IPS DF 6.9 (cell line): ENCODE results near the gene UBE2U.
"Not testable (repeated sequence)": the region's sequence is repeated elsewhere in the genome, so short reads cannot be mapped to it uniquely, and the experiment has no call there.

Experiments
- DNase-seq: peaks from one replicate; pipeline ENCODE4 v3.0.0-alpha.2; 2013; ENCODE audit warnings: low read depth, low spot score
- H3K27ac ChIP-seq: one replicate; pipeline ENCODE4 v1.5.1; 2013; ENCODE audit warnings: low read length, control low read depth
- H3K27me3 ChIP-seq: 2 replicates; pipeline ENCODE4 v1.6.1; 2013; ENCODE audit warnings: mild to moderate bottlenecking, low read length; ENCODE audit not compliant: control insufficient read depth, insufficient read depth
- H3K36me3 ChIP-seq: 2 replicates; pipeline ENCODE4 v1.6.1; 2013; ENCODE audit warnings: low read length; ENCODE audit not compliant: control insufficient read depth, insufficient read depth
- H3K4me1 ChIP-seq: 2 replicates; pipeline ENCODE4 v1.6.1; 2013; ENCODE audit warnings: low read length; ENCODE audit not compliant: control insufficient read depth, insufficient read depth
- H3K4me3 ChIP-seq: 2 replicates; pipeline ENCODE4 v1.5.1; 2013; ENCODE audit warnings: mild to moderate bottlenecking, low read length
- H3K9me3 ChIP-seq: 2 replicates; pipeline ENCODE4 v1.6.1; 2013; ENCODE audit warnings: low read length, inconsistent platforms; ENCODE audit not compliant: control insufficient read depth, insufficient read depth
- WGBS: extraction: QIAGEN DNeasy Blood & Tissue Kit; methylation state at CpG from one replicate; pipeline ENCODE4 v1.1.7; 2013; ENCODE audit warnings: mixed read lengths, missing lambda C conversion rate; ENCODE audit not compliant: insufficient read length, insufficient coverage; 5-methylcytosine and 5-hydroxymethylcytosine counted together

UBE2U gene

DNA sequence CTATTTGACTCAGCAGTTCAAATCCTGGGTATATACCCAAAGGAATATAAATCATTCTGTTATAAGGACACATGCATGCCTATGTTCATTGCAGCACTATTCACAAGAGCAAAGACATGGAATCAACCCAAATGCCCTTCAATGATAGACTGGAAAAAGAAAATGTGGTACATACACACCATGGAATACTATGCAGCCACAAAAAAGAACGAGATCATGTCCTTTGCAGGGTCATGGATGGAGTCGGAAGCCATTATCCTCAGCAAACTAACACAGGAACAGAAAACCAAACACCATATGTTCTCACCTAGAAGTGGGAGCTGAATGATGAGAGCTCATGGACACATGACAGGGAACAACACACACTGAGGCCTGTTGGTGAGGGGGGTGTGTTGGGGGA is 53.8 kb downstream of the UBE2U start:
- WGBS = no CpG with 5 or more reads among the region's 2 CpGs
- H3K4me3 ChIP-seq, H3K27me3 ChIP-seq, H3K4me1 ChIP-seq, H3K27ac ChIP-seq, H3K36me3 ChIP-seq, DNase-seq, H3K9me3 ChIP-seq: not testable (repeated sequence)

- no CpG with 5 or more reads among the region's 2 CpGs for WGBS
- H3K36me3 ChIP-seq, H3K9me3 ChIP-seq, H3K27ac ChIP-seq, H3K4me3 ChIP-seq, H3K4me1 ChIP-seq, DNase-seq, H3K27me3 ChIP-seq: not testable (repeated sequence)
Measured at GRCh38 chr1:64258444-64258843, 55.0 kb downstream of the UBE2U start.

DNA sequence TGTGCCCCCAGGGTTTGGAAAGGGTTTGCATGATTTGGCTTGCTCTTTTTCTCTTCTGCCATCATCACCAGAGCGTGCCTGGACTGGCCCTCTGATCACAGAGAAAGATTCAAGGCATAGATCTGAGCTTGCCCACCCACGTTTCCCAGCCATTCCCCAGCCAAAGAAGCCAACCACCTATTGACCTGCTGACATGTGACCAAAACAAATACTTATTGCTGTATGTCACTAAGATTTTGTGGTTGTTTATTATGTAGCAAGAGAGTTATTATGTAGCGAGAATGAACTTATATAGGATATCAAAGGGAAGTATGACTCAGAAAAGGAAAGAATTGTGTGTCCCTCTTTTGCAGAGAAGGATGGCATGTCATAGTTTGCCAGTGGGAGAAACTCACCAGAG is 59.9 kb downstream of the UBE2U start:
- Histone ChIP-seq H3K27me3 (no peaks in the 10 kb centered on the region), H3K36me3 (no peaks in the 10 kb centered on the region), H3K4me3 (no peak overlapping the region), H3K9me3 (no peaks in the 10 kb centered on the region), H3K27ac (no peak overlapping the region), H3K4me1 (no peaks in the 10 kb centered on the region)
- WGBS = 100% methylated on average over 1 of the region's 3 CpGs
- no peak for DNase-seq

DNA sequence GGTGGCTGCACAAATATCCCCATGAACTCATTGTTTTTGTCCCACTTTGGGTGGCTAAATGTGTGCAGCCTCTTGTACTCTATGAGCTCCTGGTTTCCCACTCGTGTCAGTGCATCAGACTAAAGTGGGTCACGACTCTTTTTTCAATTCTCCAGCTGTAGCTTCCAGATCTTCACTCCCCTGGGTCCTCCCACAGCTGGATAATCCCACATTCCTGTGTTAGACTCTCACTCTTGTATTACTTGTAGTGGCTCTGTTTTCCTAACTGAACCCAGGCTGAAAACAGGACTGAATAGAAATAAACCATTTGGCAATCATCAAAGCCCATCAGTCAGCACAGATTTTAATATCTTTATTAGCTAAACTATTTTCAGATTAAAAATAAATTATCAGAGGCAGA is 60.4 kb downstream of the UBE2U start:
- H3K4me1 ChIP-seq = no peaks in the 10 kb centered on the region
- H3K36me3 ChIP-seq = no peaks in the 10 kb centered on the region
- no peak overlapping the region for H3K27ac ChIP-seq
- H3K27me3 ChIP-seq = no peaks in the 10 kb centered on the region
- WGBS = no CpG with 5 or more reads among the region's 2 CpGs
- no peaks in the 10 kb centered on the region for H3K9me3 ChIP-seq
- H3K4me3 ChIP-seq = no peak overlapping the region
- no peak for DNase-seq

DNA sequence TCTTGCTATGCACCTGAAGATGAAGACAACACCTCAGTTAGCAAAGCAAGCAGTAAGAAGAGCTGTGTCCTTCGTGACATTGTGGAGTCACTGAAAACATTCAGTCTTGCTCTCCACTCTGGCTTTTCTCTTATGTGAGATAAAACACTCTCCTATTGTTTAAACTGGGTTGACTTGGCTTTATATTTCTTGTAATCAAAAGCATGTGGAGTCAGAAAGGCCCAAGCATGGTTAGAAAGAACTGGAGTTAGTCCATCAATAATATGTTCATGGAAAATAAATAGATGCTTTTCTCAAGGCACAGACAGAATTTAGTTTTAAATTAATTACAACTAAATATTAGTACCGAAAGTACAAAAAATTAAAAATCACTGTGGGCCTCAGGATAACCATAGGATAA is 61.7 kb downstream of the UBE2U start:
- Histone ChIP-seq H3K36me3 (no peaks in the 10 kb centered on the region), H3K4me1 (no peaks in the 10 kb centered on the region), H3K27ac (no peak overlapping the region), H3K27me3 (no peaks in the 10 kb centered on the region), H3K9me3 (no peaks in the 10 kb centered on the region), H3K4me3 (no peak overlapping the region)
- WGBS = no CpG with 5 or more reads among the region's 2 CpGs
- DNase-seq = no peak

- H3K27ac ChIP-seq = no peak overlapping the region
Measured at GRCh38 chr1:64266991-64267390, 63.6 kb downstream of the UBE2U start.

GRCh38 chr1:64268653-64269557 is 65.5 kb downstream of the UBE2U start:
- no peak overlapping the region for H3K27ac ChIP-seq

More at GRCh38 chr1:64266991-64267390, 63.6 kb downstream of the UBE2U start:
- H3K27me3 ChIP-seq = no peaks in the 10 kb centered on the region
- H3K9me3 ChIP-seq = no peaks in the 10 kb centered on the region
- WGBS = no CpG with 5 or more reads among the region's 2 CpGs
- H3K4me1 ChIP-seq = no peaks in the 10 kb centered on the region
- DNase-seq = no peak
- no peak overlapping the region for H3K4me3 ChIP-seq
- no peaks in the 10 kb centered on the region for H3K36me3 ChIP-seq

GRCh38 chr1:64269558-64269884 is 66.1 kb downstream of the UBE2U start:
- no peak for DNase-seq
- no peaks in the 10 kb centered on the region for H3K9me3 ChIP-seq
- no peak overlapping the region for H3K4me3 ChIP-seq
- no peaks in the 10 kb centered on the region for H3K4me1 ChIP-seq
- no peaks in the 10 kb centered on the region for H3K27me3 ChIP-seq
- H3K27ac ChIP-seq = no peak overlapping the region
- no peaks in the 10 kb centered on the region for H3K36me3 ChIP-seq
- no CpG with 5 or more reads among the region's 1 CpG for WGBS

More at GRCh38 chr1:64268653-64269557, 65.5 kb downstream of the UBE2U start:
- H3K27me3 ChIP-seq = no peaks in the 10 kb centered on the region
- DNase-seq = peak; percentile 39
- H3K36me3 ChIP-seq = no peaks in the 10 kb centered on the region
- no peak overlapping the region for H3K4me3 ChIP-seq
- WGBS = no CpG with 5 or more reads among the region's 23 CpGs
- H3K4me1 ChIP-seq = no peaks in the 10 kb centered on the region
- H3K9me3 ChIP-seq = no peaks in the 10 kb centered on the region

DNA sequence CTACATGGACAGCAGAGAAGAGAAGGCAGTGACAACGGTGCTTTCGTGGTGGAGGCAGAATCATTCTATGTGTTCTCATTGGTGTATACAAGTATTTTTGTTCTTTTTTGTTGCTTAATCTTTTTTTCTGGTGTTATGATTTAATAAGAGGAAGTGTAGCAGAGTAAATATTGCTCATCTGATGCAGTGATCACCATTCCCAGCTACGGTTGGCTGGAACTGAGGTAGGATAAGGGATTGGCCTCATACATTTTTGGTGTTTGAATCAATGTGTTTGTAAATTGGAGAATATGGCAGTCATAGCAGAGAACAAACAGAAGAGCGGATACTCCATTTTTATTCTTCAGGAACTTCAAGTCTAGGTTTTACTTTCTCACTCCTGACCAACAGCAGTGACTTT is 76.6 kb downstream of the UBE2U start:
- Histone ChIP-seq H3K4me3 (no peak overlapping the region), H3K27ac (no peak overlapping the region), H3K4me1 (no peaks in the 10 kb centered on the region), H3K36me3 (no peaks in the 10 kb centered on the region), H3K27me3 (no peaks in the 10 kb centered on the region), H3K9me3 (no peaks in the 10 kb centered on the region)
- no peak for DNase-seq
- WGBS = no CpG with 5 or more reads among the region's 4 CpGs

- Histone ChIP-seq H3K9me3 (no peaks in the 10 kb centered on the region), H3K27ac (no peak overlapping the region), H3K4me3 (no peak overlapping the region), H3K27me3 (no peaks in the 10 kb centered on the region), H3K36me3 (no peaks in the 10 kb centered on the region), H3K4me1 (no peaks in the 10 kb centered on the region)
- WGBS = no CpG with 5 or more reads among the region's 4 CpGs
- no peak for DNase-seq
Measured at GRCh38 chr1:64282351-64282750, 78.9 kb downstream of the UBE2U start.

DNA sequence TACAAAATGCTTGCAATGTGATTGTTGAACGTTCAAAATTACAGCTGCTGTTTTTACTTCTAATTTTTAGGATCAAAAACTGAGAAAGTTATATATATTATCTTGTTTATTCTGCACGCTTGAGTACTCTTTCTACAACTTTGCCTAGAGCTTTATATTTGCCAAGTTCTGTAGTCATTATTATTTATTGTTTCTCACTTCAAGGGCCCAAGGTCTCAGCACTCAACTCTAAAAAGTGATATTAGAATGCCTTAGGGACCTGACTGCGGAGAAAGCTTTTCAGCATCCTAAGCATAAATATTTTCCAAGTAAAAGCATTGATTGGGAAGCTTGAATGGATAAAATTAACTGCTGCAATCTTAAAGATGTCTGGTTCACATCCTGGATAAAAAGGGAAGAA is 83.6 kb downstream of the UBE2U start:
- DNase-seq = no peak
- H3K27ac ChIP-seq = no peak overlapping the region
- no CpG with 5 or more reads among the region's 3 CpGs for WGBS
- no peaks in the 10 kb centered on the region for H3K27me3 ChIP-seq
- H3K4me1 ChIP-seq = no peaks in the 10 kb centered on the region
- H3K4me3 ChIP-seq = no peak overlapping the region
- H3K36me3 ChIP-seq = no peaks in the 10 kb centered on the region
- H3K9me3 ChIP-seq = no peaks in the 10 kb centered on the region
